ENCODE measurements around the gene FHOD3. TPM values are rescaled to one million over a fixed set of nuclear protein-coding genes. Genes with fewer than 3 reads are reported as not detected.

The FHOD3 gene
- polyA plus RNA-seq, 2 of the 4 experiments (the other 2 are of a cell fraction) = 2.5 to 3.6 TPM

GRCh38 chr18:36582988-36583745, 285.7 kb downstream of the FHOD3 start:
- Histone ChIP-seq H3K4me1 (no peaks in the 10 kb centered on the region), H3K9me3 (no peaks in the 10 kb centered on the region), H3K4me3 (no peak overlapping the region), H3K4me2 (no peak overlapping the region), H3K27ac (no peak overlapping the region)
- CTCF ChIA-PET = interaction anchor here (1.0 kb wide), 1 partner anchor 11 kb away, joined by 3 read pairs; no protein-coding TSS in a partner anchor
- POLR2A ChIA-PET = no interaction called here
- 46% methylated on average over 5 of the region's 5 CpGs for WGBS (ENCODE audit: missing lambda C conversion rate)
- no peak for FAIRE-seq
- no peak for ATAC-seq
- TF ChIP-seq, protein P1, sequence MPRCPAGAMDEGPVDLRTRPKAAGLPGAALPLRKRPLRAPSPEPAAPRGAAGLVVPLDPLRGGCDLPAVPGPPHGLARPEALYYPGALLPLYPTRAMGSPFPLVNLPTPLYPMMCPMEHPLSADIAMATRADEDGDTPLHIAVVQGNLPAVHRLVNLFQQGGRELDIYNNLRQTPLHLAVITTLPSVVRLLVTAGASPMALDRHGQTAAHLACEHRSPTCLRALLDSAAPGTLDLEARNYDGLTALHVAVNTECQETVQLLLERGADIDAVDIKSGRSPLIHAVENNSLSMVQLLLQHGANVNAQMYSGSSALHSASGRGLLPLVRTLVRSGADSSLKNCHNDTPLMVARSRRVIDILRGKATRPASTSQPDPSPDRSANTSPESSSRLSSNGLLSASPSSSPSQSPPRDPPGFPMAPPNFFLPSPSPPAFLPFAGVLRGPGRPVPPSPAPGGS (IDR thresholded peaks at IDR 0.05) = no peak
- TF ChIP-seq RAD21 (conservative IDR thresholded peaks at IDR 0.05 in 1 of 2, IDR thresholded peaks at IDR 0.05 in 1 of 2) (no peak), HOXB13 (CRISPR knock-in tag; IDR thresholded peaks at IDR 0.05; ENCODE audit: low read depth) (no peak), CHD4 (IDR thresholded peaks at IDR 0.05; ENCODE audit: borderline replicate concordance) (no peak), MAZ (IDR thresholded peaks at IDR 0.05; ENCODE audit: borderline replicate concordance, low read depth, low read length) (no peak), SREBF2 (IDR thresholded peaks at IDR 0.05) (no peak), ZFP36 (IDR thresholded peaks at IDR 0.05; ENCODE audit: borderline replicate concordance, partially characterized antibody) (no peak), CTCF (IDR thresholded peaks at IDR 0.05) (no peak)
- no peak for DNase-seq (ENCODE audit: low read depth in 1 of 2, low spot score in 1 of 2)

DNA sequence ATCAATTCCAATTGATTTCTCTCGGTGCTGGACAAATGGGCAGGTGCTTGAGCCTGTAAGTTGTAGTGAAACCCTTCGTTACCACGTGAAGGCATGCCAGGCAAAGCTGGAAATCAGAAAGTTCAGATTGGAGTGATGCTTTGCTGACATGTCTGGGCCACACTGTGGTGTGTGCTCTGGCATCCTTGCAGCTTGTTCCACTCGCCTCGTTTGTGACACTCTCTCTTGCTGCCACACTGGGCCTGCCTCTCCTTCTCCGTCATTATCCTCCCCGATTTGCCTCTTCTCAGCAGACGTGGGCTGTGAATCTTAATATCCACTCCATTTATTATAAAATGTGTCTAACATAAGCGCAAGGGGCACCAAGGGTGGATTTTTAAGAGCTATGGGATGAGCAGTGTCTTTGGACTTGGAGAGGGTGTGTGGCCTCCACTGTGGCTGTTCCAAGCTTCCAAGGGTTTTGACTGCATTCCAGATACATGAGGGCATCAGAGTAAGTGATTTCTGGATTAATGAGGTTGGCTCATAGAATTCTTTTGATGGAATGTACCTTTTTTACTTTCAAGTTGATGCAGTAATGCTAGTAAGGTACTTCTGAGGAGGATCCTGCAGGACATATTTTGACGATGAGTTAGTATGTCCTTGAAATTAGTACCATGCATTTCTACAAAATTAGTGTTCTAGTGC, 292.5 kb downstream of the FHOD3 start:
- no peak for ATAC-seq
- DNase-seq (ENCODE audit: low read depth in 1 of 2, low spot score in 1 of 2) = no peak
- Histone ChIP-seq H3K27ac (no peak overlapping the region), H3K4me1 (no peaks in the 10 kb centered on the region), H3K4me2 (no peak overlapping the region), H3K4me3 (no peak overlapping the region), H3K9me3 (no peaks in the 10 kb centered on the region)
- 66% methylated on average over 10 of the region's 10 CpGs for WGBS (ENCODE audit: missing lambda C conversion rate)
- FAIRE-seq = no peak
- ChIA-PET POLR2A (no interaction called here), CTCF (interaction anchor here (1.2 to 2.0 kb wide), 2 partner anchors 17 to 19 kb away, joined by 4 read pairs; no protein-coding TSS in a partner anchor)
- TF ChIP-seq EHF (CRISPR knock-in tag; IDR thresholded peaks at IDR 0.05) (no peak), HMGXB4 (CRISPR knock-in tag; IDR thresholded peaks at IDR 0.05; ENCODE audit: borderline replicate concordance) (no peak), CEBPB (IDR thresholded peaks at IDR 0.05) (no peak), FOXS1 (CRISPR knock-in tag; IDR thresholded peaks at IDR 0.05) (no peak), CBX2 (IDR thresholded peaks at IDR 0.05; ENCODE audit: borderline replicate concordance, low read depth) (no peak), HES2 (IDR thresholded peaks at IDR 0.05) (no peak), NPAS2 (CRISPR knock-in tag; IDR thresholded peaks at IDR 0.05; ENCODE audit: borderline replicate concordance) (no peak), FOSB (CRISPR knock-in tag; IDR thresholded peaks at IDR 0.05) (no peak), ELK1 (IDR thresholded peaks at IDR 0.05; ENCODE audit: low read depth, low read length) (no peak), SREBF2 (IDR thresholded peaks at IDR 0.05) (no peak), POLR2A (IDR thresholded peaks at IDR 0.05; ENCODE audit: low read length) (no peak), HOXB5 (CRISPR knock-in tag; IDR thresholded peaks at IDR 0.05) (no peak), GATA3 (IDR thresholded peaks at IDR 0.05; ENCODE audit: borderline replicate concordance) (no peak)
- TF ChIP-seq, protein P1 (IDR thresholded peaks at IDR 0.05) = no peak
- TF ChIP-seq, protein P2, sequence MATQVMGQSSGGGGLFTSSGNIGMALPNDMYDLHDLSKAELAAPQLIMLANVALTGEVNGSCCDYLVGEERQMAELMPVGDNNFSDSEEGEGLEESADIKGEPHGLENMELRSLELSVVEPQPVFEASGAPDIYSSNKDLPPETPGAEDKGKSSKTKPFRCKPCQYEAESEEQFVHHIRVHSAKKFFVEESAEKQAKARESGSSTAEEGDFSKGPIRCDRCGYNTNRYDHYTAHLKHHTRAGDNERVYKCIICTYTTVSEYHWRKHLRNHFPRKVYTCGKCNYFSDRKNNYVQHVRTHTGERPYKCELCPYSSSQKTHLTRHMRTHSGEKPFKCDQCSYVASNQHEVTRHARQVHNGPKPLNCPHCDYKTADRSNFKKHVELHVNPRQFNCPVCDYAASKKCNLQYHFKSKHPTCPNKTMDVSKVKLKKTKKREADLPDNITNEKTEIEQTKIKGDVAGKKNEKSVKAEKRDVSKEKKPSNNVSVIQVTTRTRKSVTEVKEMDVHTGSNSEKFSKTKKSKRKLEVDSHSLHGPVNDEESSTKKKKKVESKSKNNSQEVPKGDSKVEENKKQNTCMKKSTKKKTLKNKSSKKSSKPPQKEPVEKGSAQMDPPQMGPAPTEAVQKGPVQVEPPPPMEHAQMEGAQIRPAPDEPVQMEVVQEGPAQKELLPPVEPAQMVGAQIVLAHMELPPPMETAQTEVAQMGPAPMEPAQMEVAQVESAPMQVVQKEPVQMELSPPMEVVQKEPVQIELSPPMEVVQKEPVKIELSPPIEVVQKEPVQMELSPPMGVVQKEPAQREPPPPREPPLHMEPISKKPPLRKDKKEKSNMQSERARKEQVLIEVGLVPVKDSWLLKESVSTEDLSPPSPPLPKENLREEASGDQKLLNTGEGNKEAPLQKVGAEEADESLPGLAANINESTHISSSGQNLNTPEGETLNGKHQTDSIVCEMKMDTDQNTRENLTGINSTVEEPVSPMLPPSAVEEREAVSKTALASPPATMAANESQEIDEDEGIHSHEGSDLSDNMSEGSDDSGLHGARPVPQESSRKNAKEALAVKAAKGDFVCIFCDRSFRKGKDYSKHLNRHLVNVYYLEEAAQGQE (IDR thresholded peaks at IDR 0.05) = no peak
